Common myeloid progenitor, CD34-positive (primary cell): ENCODE measurements around the gene TOP2A.
A peak's percentile ranks its signal among the peaks of the same experiment; 100 is the strongest.
"Not testable (repeated sequence)": the region's sequence is repeated elsewhere in the genome, so short reads cannot be mapped to it uniquely, and the experiment has no call there.

Source experiments
- CTCF ChIA-PET: fragments of 350-600 bp; sonication (Branson Sonifier 250); formaldehyde crosslinking; loops from one replicate; lab custom pipeline; 2021; ENCODE audit warnings: antibody characterized with exemption; lab: Charles Lee
- POLR2A ChIA-PET: fragments of 350-600 bp; sonication (Branson Sonifier 250); formaldehyde crosslinking; loops from one replicate; lab custom pipeline; 2021; ENCODE audit warnings: antibody characterized with exemption; lab: Charles Lee
- DNase-seq, 3 donors: peaks; one replicate each; pipeline versions ENCODE4 v3.0.0 to v3.0.0-alpha.2; 2013
- H3K27ac ChIP-seq, 2 experiments: 1 replicate in 1 of 2; 2 replicates in 1 of 2; pipeline ENCODE4 v1.7.0; 2013; ENCODE audit warnings: inconsistent platforms in 2 of 2, low read length in 2 of 2, mild to moderate bottlenecking in 2 of 2, low read depth in 1 of 2, moderate library complexity in 1 of 2; ENCODE audit not compliant: severe bottlenecking in 2 of 2, insufficient read depth in 1 of 2, poor library complexity in 1 of 2
- H3K27me3 ChIP-seq, 5 experiments: replicated peaks in 2 of 5; 1 replicate in 3 of 5; 2 replicates in 2 of 5; pipeline versions ENCODE4 v1.6.1 to v1.7.0; 2013; ENCODE audit warnings: low read length in 4 of 5, mild to moderate bottlenecking in 2 of 5, moderate library complexity in 2 of 5, inconsistent platforms in 1 of 5; ENCODE audit not compliant: insufficient read depth in 5 of 5, control insufficient read depth in 4 of 5
- H3K36me3 ChIP-seq, 4 experiments: 1 replicate in 2 of 4; 2 replicates in 2 of 4; pipeline versions ENCODE4 v1.6.1 to v1.7.0; 2013; ENCODE audit warnings: low read length in 3 of 4, control low read depth in 1 of 4, mild to moderate bottlenecking in 1 of 4; ENCODE audit not compliant: control insufficient read depth in 4 of 4, insufficient read depth in 4 of 4
- H3K4me1 ChIP-seq, 4 experiments: 1 replicate in 3 of 4; 2 replicates in 1 of 4; pipeline versions ENCODE4 v1.6.1 to v1.7.1; 2013; ENCODE audit warnings: low read length in 3 of 4, mild to moderate bottlenecking in 3 of 4, control low read depth in 1 of 4, inconsistent platforms in 1 of 4, moderate library complexity in 1 of 4; ENCODE audit not compliant: control insufficient read depth in 4 of 4, insufficient read depth in 4 of 4; ENCODE audit errors: control extremely low read depth in 1 of 4
- H3K4me3 ChIP-seq, 7 experiments: 1 replicate in 4 of 7; 2 replicates in 3 of 7; pipeline versions ENCODE4 v1.5.1 to v1.7.0; 2013; ENCODE audit warnings: mild to moderate bottlenecking in 7 of 7, low read length in 6 of 7, moderate library complexity in 6 of 7, inconsistent platforms in 2 of 7, low read depth in 2 of 7, control low read depth in 1 of 7; ENCODE audit not compliant: insufficient read depth in 4 of 7, control insufficient read depth in 1 of 7; ENCODE audit errors: extremely low read depth in 1 of 7
- H3K9me3 ChIP-seq, 5 experiments: 1 replicate in 4 of 5; 2 replicates in 1 of 5; pipeline versions ENCODE4 v1.6.1 to v1.7.1; 2013; ENCODE audit warnings: low read length in 4 of 5, mild to moderate bottlenecking in 2 of 5, inconsistent platforms in 1 of 5, low read depth in 1 of 5, moderate library complexity in 1 of 5; ENCODE audit not compliant: control insufficient read depth in 4 of 5, insufficient read depth in 2 of 5; ENCODE audit errors: control extremely low read depth in 1 of 5
- WGBS: methylation state at CpG from one replicate; pipeline ENCODE4 v1.1.5; 2013; ENCODE audit not compliant: insufficient coverage; 5-methylcytosine and 5-hydroxymethylcytosine counted together

The TOP2A gene

DNA sequence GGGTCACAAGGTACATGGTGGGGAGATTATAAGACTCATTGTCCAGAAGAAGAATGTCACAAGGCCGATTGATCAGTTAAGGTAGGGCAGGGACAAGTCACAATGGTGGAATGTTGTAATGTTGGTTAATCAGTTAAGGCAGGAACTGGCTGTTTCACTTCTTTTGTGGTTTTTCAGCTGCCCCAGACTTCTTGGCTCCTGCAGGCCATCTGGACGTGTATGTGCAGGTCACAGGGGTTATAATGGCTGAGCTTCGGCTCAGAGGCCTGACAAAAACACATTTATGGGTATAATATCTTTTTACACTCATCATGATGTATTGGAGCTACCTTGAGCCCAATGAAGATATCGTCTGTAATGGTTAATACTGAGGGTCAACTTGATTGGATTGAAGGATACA, 45.1 kb downstream of the TOP2A start:
- CTCF ChIA-PET = interaction anchor here (1.0 to 2.2 kb wide), 2 partner anchors 11 to 161 kb away, joined by 3 to 5 read pairs; no protein-coding TSS in a partner anchor
- H3K36me3 ChIP-seq, H3K27me3 ChIP-seq, H3K4me1 ChIP-seq, H3K9me3 ChIP-seq, POLR2A ChIA-PET, DNase-seq, H3K27ac ChIP-seq, H3K4me3 ChIP-seq: not testable (repeated sequence)
- WGBS = 79% methylated on average over 3 of the region's 4 CpGs

DNA sequence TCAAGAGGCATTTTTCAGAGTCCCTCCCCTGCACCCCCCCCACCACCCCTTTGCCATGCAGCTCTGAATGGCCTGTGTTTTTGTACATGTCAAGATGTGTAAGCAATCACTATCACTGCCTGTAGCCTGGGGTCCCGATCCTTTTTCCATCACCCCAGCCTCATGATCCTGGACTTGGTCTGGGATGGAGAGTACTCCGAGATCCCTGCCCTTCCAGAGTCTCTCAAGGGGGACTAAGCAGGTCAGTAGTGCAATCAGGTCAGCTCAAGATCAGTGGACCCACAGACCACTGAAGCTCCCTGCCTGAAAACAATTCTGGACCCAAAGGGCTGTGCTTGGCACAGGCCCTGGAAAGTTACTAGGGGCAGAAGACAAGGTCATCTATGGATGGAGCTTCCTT, 45.7 kb downstream of the TOP2A start:
- Histone ChIP-seq H3K4me1 (peaks cover 2 to 6% (median 5%) of the 10 kb centered on the region in 4 experiments), H3K9me3 (no peaks in the 10 kb centered on the region), H3K27me3 (no peaks in the 10 kb centered on the region), H3K36me3 (no peaks in the 10 kb centered on the region), H3K27ac (no peak overlapping the region), H3K4me3 (no peak overlapping the region)
- DNase-seq = no peak
- 100% methylated on average over 2 of the region's 2 CpGs for WGBS
- CTCF ChIA-PET = interaction anchor here (0.7 to 2.2 kb wide), 3 partner anchors 9 to 162 kb away, joined by 3 to 5 read pairs (median 3); no protein-coding TSS in a partner anchor
- POLR2A ChIA-PET = no interaction called here

- CTCF ChIA-PET = interaction anchor here (0.7 to 2.2 kb wide), 3 partner anchors 9 to 162 kb away, joined by 3 to 5 read pairs (median 3); no protein-coding TSS in a partner anchor
- peak; percentile 14 to 61 (median 42) for DNase-seq
- Histone ChIP-seq H3K36me3 (no peaks in the 10 kb centered on the region), H3K27me3 (no peaks in the 10 kb centered on the region), H3K27ac (no peak overlapping the region), H3K4me3 (no peak overlapping the region), H3K9me3 (no peaks in the 10 kb centered on the region), H3K4me1 (peaks cover 0 to 9% (median 7%) of the 10 kb centered on the region in 4 experiments)
- POLR2A ChIA-PET = no interaction called here
- 94% methylated on average over 9 of the region's 16 CpGs for WGBS
Observed at GRCh38 chr17:40371261-40371929, 46.3 kb downstream of the TOP2A start.

GRCh38 chr17:40369923-40370322, 47.8 kb downstream of the TOP2A start:
- POLR2A ChIA-PET = no interaction called here
- Histone ChIP-seq H3K36me3 (no peaks in the 10 kb centered on the region), H3K4me1 (peaks cover 0 to 11% (median 9%) of the 10 kb centered on the region in 4 experiments), H3K9me3 (no peaks in the 10 kb centered on the region), H3K4me3 (no peak overlapping the region), H3K27me3 (no peaks in the 10 kb centered on the region), H3K27ac (no peak overlapping the region)
- no peak for DNase-seq
- CTCF ChIA-PET = interaction anchor here (0.6 to 32.6 kb wide), 2 partner anchors 28 to 57 kb away, joined by 3 to 1388 read pairs; partner anchors contain the start of genes CDC6 and RARA
- WGBS = 98% methylated on average over 5 of the region's 7 CpGs

GRCh38 chr17:40367728-40368127, 50.0 kb downstream of the TOP2A start:
- not testable (repeated sequence) for H3K27ac ChIP-seq, H3K36me3 ChIP-seq, DNase-seq, H3K27me3 ChIP-seq, H3K9me3 ChIP-seq, H3K4me3 ChIP-seq
- POLR2A ChIA-PET = interaction anchor here (0.7 kb wide), 1 partner anchor 15 kb away, joined by 3 read pairs; no protein-coding TSS in a partner anchor
- CTCF ChIA-PET = interaction anchor here (1.5 to 32.6 kb wide), 3 partner anchors 12 to 55 kb away, joined by 4 to 1388 read pairs (median 9); partner anchors contain the start of genes CDC6 and RARA
- H3K4me1 ChIP-seq = peaks cover 0 to 20% (median 16%) of the 10 kb centered on the region in 4 experiments
- 99% methylated on average over 8 of the region's 9 CpGs for WGBS

DNA sequence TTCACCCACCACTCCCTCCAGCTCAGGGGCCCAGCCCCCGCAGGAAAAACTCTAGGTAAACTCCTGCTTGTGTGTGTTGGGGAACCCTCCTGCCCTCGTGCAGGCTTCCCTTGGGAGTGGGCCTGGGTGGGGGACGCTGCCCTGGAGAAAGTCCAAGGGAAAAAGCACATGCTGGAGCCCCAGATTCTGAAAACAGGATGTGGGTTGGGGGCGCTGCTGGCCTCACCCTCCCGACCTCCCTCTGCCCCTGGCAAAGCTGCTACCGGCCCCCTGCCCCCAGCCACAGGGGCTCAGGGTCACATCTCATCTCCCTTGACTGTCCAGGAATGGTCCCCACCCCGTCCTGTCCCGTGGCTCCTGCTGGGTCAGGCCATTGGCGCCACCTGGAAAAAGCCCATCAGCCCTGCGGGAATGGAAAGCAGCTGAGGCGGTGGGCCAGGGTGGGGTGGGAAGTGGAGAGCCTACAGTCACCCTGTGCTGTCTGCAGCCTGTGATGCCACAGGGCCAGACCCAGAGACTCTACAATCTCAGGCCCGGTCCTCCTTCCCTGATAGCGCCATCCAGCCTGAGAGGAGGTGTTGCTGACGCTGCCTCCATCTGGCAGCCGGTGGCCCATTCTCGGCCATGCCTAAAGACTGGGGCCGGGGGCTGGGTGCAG, 50.7 kb downstream of the TOP2A start:
- H3K4me3 ChIP-seq = no peak overlapping the region
- 58% methylated on average over 14 of the region's 17 CpGs for WGBS
- H3K4me1 ChIP-seq = peaks cover 0 to 26% (median 22%) of the 10 kb centered on the region in 4 experiments
- POLR2A ChIA-PET = interaction anchor here (0.6 to 0.7 kb wide), 2 partner anchors 14 to 135 kb away, joined by 3 to 6 read pairs; no protein-coding TSS in a partner anchor
- peaks cover 0 to 13% (median 0%) of the 10 kb centered on the region in 5 experiments for H3K27me3 ChIP-seq
- H3K9me3 ChIP-seq = no peaks in the 10 kb centered on the region
- CTCF ChIA-PET = interaction anchor here (1.5 to 32.6 kb wide), 4 partner anchors 11 to 165 kb away, joined by 4 to 1388 read pairs (median 14); partner anchors contain the start of genes CDC6 and RARA
- DNase-seq = no peak
- H3K36me3 ChIP-seq = no peaks in the 10 kb centered on the region
- no peak overlapping the region for H3K27ac ChIP-seq
